ENCODE measurements around the gene SRPK3.

Gene SRPK3

DNA sequence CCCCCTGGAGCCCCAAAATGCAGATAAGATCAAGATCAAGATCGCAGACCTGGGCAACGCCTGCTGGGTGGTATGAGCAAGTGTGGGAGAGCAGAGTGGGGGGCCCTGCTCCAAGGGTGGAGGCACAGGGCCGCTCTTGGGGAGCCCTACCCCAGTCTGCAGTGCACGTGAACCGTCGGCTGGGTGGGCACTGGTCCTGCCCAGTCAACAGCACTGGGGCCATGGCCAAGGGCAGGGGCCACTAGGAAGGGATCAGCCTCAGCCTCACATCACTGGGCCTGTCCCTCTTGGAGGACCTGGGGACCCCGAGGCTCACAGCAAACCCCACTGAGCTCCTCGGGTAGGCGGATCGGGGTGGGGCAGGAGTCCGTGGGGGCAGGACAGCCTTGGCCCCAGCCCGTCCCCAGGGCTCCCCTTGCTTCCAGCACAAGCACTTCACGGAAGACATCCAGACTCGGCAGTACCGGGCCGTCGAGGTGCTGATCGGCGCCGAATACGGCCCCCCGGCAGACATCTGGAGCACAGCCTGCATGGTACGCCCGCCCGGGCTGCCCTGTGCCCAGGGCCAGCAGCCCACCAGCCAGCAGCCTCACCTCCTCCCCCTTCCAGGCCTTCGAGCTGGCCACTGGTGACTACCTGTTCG, 3.6 kb downstream of the SRPK3 start:
- no peak for DNase-seq (ENCODE audit: low spot score)

DNA sequence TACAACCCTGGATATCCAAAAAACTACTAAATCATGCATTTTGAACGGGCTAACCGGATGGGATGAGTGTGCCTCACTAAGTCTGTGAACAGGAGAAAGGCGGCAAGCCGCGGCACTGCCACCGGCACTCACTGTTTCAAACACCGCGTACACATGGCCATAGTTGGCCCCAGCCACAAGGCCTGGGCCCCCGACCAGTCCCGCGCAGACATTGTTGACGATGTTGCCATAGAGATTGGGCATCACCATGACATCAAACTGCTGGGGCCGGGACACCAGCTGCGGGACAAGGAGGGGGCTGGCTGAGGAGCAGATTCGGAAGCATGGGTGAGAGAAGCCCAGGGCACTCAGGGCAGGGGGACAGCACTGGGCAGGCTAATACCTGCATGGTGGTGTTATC, 5.8 kb downstream of the SRPK3 start:
- DNase-seq (ENCODE audit: low spot score) = no peak

DNA sequence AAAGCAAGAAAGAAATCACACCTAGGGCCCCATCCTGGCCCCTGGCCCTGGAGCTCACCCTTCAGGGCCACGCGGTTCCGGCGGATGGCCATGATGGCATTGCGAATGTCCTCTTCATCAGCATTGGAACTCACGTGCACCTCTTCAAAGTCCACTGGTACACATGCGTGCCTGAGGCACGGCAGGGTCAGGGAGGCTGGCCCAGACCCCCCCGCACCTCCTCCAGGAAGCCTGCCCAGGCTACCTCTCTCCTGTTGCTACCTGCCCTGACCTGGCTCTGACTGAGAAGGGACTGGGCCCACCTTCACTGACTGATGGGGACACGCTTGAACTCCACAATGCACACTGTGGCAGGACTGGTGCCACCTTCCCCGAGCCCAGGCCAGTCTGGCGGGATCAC, 8.8 kb downstream of the SRPK3 start:
- DNase-seq (ENCODE audit: low spot score) = no peak

GRCh38 chrX:153791104-153791852, 10.4 kb downstream of the SRPK3 start:
- no peak for DNase-seq (ENCODE audit: low spot score)

DNA sequence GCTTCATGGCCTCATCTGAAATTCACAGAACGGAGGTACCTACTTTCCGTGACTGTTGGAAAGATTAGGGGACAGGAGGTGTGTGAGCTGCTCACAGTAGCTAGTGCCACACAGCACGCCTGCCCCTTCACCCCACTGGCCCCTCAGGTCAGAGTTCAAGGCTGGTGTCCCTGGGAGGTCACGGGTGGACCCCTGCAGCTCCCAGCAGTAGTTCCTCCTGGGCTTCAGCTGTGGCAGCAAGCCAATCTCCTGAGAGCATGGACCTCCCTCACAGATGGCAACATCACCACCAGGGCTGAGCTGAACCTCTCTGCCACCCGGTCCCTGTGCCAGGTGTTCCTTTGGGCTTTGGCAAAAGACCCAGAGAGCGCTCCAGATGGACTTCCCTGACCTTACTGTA, 11.5 kb downstream of the SRPK3 start:
- no peak for DNase-seq (ENCODE audit: low spot score)

- DNase-seq (ENCODE audit: low spot score) = peak; percentile 15
Observed at GRCh38 chrX:153793291-153793690, 12.4 kb downstream of the SRPK3 start.

DNA sequence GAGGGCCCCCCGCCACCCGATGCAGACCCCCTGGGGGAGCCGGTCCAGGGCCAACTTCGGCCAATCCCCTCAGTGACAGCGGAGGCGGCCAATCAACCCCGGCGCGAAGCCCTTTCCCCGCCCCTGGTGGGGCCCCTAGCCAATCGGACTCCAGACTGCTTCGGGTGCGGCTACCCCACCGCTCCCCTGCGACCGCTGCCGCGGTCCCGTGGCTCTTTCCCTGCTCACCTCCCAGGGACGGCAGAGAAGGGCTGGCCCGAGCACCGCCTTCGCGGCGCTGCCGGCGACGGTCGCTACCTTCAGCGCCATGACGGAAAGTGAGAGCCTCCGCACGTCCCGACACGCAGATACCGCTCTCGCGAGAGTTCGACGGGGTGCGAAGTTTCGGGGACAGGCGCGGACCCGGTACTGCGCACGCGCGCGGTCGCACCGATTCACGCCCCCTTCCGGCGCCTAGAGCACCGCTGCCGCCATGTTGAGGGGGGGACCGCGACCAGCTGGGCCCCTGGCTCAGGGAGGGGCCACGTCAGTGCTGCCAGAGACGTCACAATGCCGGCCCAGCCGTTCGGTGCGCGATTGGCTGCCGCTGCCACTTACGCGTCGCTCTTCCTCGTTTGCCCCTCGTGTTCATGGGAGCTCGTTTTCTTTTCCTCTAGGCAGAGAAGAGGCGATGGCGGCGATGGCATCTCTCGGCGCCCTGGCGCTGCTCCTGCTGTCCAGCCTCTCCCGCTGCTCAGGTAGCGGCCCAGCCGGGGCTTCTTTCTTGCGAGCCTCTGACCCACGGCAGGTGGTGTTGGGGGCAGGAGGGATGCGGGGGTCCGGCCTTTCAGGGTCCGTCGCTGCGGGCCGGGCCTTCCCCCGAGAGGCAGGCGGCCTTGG, 13.4 kb downstream of the SRPK3 start, which contains the start of the genes IDH3G and SSR4:
IDH3G (minus strand) TSS at position 358 of the 879 bp plus-strand sequence; CDS start at position 309, 49 bp downstream.
SSR4 (plus strand) TSS at position 651 of the 879 bp plus-strand sequence; CDS start at position 671, 20 bp downstream.
- DNase-seq (ENCODE audit: low spot score) = peak; percentile 92

DNA sequence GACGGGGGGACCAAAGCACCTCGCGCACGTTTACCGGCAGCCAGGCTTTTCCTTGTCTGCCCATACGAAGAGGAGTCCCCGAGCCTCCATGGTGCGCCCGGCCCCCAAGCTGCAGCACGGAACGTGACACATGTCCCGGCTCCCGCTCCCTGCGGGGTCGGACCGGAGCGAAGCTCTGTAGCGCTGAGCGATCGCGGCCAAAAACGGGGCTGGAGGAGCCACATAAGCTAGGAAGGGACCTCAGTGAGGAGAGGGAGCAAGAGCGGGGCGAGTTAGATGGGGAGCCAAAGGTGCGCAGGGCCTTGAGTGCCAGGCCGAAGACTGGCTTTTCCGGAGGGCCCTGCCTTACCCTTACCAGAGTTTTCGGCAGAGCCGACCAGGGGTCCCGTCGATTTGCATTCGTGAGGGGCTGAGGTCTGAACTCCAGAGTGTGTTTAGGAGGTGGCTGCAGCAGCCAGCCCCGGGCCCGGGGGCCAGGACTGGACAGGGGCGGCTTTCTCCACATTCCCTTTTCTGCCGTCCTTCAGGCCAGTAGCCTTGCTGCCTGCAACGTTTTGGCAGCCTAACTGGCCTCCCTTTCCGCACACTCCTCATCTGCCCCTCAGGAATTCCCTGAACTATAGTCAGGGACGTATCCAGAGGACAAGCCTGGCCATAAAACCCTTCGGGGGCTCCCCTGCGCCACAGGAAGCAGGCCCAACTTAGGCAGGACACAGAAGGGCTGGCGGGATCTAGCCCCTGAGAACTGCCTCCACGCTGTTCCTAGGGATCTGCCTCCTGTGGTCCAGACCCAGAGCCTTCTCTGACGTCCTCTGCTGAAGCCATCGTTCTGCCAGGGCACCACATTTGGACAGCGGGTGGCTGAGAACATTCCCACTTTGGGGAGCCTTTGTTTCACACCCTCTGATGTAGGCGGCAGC, 14.3 kb downstream of the SRPK3 start:
- no peak for DNase-seq (ENCODE audit: low spot score)

DNA sequence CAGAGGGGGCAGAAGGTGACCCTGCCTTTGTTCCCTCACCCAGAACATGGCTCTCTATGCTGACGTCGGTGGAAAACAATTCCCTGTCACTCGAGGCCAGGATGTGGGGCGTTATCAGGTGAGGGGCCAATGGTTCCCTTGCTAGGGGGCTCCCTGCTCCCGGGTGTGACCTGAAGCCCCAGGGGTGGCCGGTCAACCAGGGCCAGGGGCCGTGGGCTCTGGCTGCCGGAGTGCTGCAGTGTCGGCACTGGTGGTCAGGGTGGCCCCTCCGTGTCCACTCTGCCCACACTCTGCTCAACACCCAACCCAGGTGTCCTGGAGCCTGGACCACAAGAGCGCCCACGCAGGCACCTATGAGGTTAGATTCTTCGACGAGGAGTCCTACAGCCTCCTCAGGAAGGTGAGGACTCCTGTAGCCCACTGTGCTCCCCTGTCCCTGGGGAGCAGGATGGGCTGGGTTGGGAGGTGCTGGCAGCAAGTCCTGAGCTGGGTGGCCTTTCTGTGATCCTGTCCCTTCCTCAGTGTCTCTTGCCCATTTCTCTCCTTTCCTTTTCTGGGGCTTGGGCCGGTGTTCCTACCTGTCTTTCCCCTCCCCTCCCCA, 16.7 kb downstream of the SRPK3 start:
- no peak for DNase-seq (ENCODE audit: low spot score)

GRCh38 chrX:153799326-153799725, 18.5 kb downstream of the SRPK3 start:
- DNase-seq (ENCODE audit: low spot score) = no peak

DNA sequence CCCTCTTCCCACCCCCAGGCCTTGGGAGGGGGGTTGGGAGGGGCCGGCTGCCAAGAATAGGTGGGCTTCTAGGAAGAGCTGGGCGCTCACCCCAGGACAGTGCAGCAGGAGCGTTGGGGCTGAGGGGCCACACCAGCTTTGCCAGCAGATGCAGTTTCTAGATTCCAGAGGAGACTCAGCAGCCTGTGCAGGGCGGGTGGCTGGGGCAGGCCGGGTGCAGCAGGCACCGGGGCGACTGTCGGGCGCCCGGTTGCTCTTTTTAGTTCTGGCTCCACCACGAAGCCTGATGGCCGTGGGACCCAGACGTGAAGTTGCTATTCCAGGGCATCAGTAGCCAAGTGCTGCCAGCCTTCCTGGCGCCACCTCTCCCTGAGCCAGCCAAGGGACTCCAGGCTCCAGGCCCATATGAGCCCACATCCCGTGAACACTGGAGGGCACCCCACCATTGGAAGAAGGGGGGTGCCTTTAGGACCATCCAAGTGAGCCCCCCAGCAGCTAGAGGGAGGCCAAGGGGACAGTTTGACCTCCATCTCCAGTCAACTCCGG, 19.4 kb downstream of the SRPK3 start:
- DNase-seq (ENCODE audit: low spot score) = no peak

DNA sequence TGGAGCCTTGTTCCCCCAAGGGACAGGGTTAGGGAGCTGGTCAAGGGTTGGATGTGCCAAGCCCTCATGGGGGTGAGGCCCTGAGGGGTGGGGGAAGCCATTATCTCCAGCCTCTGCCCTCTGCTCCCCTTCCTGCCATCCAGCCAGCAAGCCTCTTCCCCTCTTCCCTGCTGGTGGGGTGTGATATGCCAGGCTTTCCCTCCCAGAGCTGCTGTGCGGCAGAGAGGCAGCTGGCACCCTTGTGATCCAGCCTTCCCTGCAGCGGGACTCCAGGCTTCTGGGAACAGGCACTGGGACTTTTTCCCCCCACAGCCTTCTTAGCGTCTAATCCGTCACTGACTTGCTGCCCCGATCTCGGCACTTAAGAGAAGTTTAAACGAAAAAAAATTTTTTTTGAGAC, 19.9 kb downstream of the SRPK3 start:
- DNase-seq (ENCODE audit: low spot score) = no peak

- DNase-seq (ENCODE audit: low spot score) = no peak
Observed at GRCh38 chrX:153801669-153802068, 20.8 kb downstream of the SRPK3 start.

GRCh38 chrX:153802513-153803045, 21.7 kb downstream of the SRPK3 start:
- no peak for DNase-seq (ENCODE audit: low spot score)

- DNase-seq (ENCODE audit: low spot score) = no peak
Observed at GRCh38 chrX:153803211-153804099, 22.6 kb downstream of the SRPK3 start.

GRCh38 chrX:153804100-153804595, 23.3 kb downstream of the SRPK3 start:
- no peak for DNase-seq (ENCODE audit: low spot score)

DNA sequence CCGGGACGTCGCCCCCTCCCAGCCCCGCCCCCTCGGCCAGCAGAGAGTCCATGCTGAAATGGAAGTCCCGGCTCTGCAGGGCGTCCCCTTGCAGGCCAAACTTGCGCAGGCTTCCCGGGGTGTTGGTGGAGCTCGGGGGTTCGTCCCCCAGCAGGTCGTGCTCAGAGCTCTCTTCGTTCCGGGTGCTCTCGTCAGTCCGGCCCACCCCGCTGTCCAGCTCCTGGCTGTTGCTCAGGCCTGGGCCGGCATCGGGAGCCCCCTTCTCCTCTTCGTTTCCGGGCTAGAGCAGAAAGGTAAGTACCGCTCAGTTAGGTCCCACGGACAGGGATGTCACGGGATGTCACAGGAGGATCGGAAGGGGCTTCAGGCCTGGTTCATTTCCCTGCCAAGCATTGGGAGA, 23.8 kb downstream of the SRPK3 start:
- DNase-seq (ENCODE audit: low spot score) = no peak

DNA sequence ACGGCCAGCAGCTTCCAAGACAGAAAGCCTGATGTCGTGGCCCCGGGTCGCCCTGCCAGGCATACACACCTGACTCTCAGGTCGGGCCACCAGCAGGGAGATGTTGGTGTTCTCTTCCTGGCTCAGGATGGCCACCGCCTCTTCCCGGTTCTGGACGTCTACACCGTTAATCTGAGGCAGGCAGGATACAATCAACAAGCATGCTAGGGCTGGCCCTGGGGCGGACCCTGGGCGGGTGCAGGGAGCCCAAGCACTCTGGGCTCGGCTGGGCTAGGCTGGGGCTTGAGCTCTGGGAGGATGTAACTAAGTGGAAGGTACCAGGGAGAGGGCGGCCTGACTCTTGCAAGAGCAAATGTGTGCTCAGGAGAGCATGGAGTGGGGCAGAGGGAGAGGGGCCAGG, 24.6 kb downstream of the SRPK3 start:
- DNase-seq (ENCODE audit: low spot score) = no peak

- DNase-seq (ENCODE audit: low spot score) = no peak
Observed at GRCh38 chrX:153806999-153807575, 26.2 kb downstream of the SRPK3 start.
